Loucy (cell line): ENCODE data around the gene MYOF.

ENCODE experiments used
- CTCF ChIP-seq: fragments of 200-600 bp; sonication (generic); conservative IDR thresholded peaks from 2 replicates; pipeline ENCODE4 v1.5.1; 2014; ENCODE audit warnings: mild to moderate bottlenecking, antibody characterized with exemption, low read length
- EZH2phosphoT487 ChIP-seq: fragments of 200-600 bp; IDR thresholded peaks from 2 replicates; pipeline ENCODE4 v1.6.1; 2018; ENCODE audit warnings: antibody characterized with exemption, mild to moderate bottlenecking, moderate library complexity, borderline replicate concordance

- TF ChIP-seq CTCF (no peak), EZH2phosphoT487 (no peak)
Measured at GRCh38 chr10:93505075-93505474, 22.9 kb upstream of the MYOF start.
